Stimulated activated CD4-positive, alpha-beta T cell treated with anti-CD3 and anti-CD28 coated beads, TNF-alpha, amount 100 ng/mL, for 48 hours (primary cell): ENCODE data around the gene MED16.
A peak's percentile ranks its signal among the peaks of the same experiment; 100 is the strongest.

Source experiments
- DNase-seq, 3 donors: peaks; one replicate each; pipeline ENCODE4 v3.0.0-alpha.2; 2020; ENCODE audit warnings: low read depth in 3 of 3

The MED16 gene, protein sequence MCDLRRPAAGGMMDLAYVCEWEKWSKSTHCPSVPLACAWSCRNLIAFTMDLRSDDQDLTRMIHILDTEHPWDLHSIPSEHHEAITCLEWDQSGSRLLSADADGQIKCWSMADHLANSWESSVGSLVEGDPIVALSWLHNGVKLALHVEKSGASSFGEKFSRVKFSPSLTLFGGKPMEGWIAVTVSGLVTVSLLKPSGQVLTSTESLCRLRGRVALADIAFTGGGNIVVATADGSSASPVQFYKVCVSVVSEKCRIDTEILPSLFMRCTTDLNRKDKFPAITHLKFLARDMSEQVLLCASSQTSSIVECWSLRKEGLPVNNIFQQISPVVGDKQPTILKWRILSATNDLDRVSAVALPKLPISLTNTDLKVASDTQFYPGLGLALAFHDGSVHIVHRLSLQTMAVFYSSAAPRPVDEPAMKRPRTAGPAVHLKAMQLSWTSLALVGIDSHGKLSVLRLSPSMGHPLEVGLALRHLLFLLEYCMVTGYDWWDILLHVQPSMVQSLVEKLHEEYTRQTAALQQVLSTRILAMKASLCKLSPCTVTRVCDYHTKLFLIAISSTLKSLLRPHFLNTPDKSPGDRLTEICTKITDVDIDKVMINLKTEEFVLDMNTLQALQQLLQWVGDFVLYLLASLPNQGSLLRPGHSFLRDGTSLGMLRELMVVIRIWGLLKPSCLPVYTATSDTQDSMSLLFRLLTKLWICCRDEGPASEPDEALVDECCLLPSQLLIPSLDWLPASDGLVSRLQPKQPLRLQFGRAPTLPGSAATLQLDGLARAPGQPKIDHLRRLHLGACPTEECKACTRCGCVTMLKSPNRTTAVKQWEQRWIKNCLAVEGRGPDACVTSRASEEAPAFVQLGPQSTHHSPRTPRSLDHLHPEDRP

GRCh38 chr19:892894-893689 is at the start of gene MED16, which contains the start of gene RNU6-9:
TSS of gene MED16 (minus strand) at chr19:893187. CDS start at chr19:891131, 2,056 bp downstream.
TSS of gene RNU6-9 (plus strand) at chr19:893484.
- peak; percentile 78 to 85 (median 85) for DNase-seq

DNA sequence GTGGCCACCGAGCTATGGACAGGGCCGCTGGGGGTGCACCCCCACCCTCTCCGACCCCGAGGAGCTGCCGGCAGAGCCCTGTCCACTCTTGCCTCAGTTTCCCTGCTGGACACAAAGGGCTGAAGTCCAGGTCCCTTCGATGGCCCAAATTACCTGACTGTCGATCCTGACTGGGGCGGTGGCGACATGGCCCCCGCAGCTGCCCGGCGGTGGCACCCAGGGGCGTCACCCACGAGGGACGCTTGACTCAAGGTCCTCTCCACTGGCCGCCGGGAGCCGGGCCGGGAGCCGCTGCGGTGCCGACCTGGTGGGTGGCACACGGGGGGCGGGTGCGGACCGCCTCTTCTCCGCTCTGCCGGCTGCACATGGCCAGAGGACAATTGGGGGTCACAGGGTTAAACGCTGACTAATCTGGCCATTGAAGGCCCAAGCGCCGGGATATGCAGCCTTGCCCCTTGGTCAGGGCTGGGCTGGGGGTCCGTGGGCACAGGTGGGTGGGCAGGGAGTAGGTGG is 49.2 kb upstream of the MED16 start:
- DNase-seq, result no peak

DNA sequence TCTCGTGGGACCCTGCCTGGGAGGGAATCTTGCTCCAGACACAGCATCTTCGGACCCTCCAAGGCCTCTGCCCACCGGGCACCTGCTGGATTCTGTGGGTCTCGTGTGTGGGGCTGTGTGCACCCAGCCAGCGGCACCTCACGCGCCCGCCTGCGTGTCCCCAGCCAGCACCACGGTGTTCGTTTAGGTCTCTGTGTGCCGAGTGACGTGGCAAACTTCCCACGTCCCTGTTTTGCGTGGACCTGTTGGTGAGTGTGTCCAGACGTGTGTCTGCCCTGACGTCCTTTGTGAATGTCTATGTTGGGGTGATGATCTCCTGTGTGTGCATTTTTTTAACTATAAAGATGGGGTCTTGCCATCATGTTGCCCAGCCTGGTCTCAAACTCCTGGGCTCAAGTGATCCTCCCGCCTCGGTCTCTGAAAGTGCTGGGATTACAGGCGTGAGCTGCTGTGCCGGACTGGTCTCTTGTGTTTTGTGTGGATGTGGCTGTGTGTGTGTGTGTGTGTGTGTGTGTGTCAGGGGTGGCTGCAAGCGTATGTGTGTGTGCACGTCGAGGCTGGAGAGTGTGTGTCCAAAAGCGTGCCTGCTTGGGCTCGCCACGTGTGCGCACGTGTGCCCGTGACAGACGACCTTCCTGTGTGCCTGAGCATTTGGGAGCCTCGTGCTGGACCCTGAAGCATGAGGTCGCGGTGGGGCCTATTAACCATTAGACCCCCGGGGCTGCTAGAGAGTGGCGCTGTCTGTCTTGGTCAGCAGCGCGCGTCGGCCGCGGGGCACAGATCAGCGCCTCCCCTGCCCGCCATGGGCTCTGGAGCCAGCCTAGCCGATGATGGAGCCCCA is 48.5 kb upstream of the MED16 start:
- no peak for DNase-seq

- DNase-seq, result peak in 1 of 3 donors; percentile 47
Measured at GRCh38 chr19:940591-941291, 47.8 kb upstream of the MED16 start.

DNA sequence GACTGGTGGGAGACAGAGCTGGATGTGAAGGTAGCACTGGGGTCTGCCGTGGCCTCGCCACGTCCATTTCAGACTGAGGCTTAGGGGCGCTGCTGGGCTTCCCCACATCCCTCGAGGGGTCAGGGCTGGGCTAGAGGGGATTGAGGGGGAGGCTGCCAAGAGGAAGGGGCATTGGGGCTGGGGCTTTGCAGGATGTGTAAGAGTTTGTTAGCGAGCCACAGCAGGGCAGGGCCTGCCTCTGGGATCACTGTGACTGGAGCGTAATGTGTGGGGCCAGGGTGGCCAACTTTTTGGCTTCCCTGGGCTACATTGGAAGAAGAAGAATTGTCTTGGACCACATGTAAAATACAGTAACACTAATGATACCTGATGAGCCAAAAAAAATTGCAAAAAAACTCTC is 46.9 kb upstream of the MED16 start:
- DNase-seq, result no peak

DNA sequence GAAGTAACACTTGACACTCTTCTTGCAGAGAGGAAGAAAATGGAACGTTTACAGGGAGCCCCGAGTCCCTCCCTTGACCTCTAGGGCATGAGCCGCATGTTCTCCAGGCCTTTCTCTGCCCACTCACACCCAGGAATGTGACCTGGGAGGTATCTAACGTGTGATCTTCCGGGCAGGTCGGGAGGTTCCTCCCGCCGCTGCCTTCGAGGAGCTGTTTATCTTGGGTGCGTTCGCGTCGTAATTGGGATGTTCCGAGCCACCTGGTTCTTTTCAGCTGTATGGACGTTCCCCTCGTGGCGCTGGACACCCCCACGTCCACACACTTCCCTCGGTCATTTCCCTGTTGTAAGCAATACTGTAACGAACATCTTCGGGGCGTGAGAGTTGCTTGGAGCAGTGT is 46.5 kb upstream of the MED16 start:
- DNase-seq, result no peak

DNA sequence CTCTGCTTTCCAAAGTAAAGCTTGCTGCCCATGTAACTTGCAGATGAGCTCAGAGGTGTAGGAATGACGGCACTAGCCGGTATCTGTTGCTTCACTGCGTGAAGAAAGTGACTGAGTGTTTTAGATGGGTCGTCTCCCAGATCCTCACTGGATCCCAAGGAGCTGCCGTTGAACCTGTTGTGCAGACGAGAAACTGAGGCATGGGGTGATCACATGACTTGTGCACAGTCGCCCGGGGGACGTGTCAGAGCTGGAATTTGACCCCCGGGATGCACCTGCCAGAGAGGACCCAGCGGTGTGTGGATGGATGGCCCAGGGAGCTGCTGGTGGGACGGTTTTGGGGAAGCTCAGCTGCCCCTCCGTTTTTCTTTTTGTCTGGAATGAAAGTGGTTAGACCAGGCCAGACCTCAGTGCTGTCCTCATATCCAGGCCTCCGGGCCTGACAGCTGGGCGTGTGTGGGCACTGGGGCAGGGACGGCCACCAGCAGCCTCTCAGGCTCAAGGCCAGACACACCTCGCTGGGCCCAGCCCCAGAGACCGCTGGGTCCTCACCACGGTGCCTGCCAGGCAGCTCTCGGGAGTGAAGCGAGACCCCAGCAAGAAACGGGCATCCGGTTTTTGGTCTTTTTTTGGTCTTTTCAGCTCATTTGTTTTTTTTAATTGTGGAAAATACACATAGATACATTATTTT is 45.4 kb upstream of the MED16 start:
- DNase-seq, result no peak

DNA sequence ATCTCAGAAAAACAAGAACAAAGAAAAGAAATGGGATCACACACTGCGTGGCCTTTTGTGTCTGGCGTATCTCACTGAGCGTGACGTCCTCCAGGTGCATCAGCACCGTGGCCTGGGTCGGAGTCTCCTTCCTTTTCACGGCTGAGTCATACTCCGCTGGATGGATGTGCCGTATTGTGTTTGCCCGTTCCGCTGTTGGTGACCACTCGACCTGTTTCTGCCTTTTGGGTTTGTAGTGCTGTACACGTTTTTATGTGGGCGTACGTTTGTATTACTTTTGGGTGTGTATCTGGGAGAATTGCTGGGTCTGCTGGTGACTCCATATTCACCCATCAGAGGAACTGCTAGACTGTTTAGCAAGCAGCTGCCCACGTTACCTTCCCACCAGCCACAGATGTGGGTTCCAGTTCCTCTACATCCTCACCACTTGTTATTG is 44.3 kb upstream of the MED16 start:
- no peak for DNase-seq

GRCh38 chr19:936175-936546 is 43.2 kb upstream of the MED16 start:
- no peak for DNase-seq

DNA sequence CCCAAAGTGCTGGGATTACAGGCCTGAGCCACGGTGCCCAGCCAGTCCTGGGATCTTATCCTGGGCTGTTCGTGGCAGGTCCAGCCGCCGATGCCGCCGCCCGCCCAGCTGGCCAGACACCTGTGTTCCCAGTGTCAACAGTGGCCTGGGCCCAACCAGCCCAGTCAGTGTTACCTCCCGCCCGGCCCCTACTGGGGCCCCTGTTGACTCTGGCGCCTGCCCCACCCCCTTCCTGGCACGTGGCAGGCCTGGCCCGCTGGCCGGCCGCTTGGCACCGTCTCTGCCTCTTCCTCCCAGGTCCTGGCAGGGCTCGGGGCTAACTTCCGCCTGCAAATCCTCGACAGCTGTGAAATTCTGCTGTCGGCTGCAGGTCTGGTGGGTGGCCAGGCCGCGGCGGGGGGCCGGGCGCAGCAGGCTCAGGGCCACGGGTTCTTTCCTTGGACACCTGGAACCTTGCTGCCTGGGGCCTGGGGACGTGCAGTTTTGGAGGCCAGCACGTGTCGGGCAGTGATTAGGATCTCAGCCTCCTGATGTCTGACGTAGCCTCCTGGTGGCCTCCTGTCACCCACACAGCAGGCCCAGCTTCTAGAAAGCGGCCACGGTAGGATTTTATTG is 42.0 kb upstream of the MED16 start:
- DNase-seq, result no peak

- DNase-seq, result no peak
Measured at GRCh38 chr19:934197-934840, 41.3 kb upstream of the MED16 start.

GRCh38 chr19:933553-933882 is 40.5 kb upstream of the MED16 start:
- no peak for DNase-seq

DNA sequence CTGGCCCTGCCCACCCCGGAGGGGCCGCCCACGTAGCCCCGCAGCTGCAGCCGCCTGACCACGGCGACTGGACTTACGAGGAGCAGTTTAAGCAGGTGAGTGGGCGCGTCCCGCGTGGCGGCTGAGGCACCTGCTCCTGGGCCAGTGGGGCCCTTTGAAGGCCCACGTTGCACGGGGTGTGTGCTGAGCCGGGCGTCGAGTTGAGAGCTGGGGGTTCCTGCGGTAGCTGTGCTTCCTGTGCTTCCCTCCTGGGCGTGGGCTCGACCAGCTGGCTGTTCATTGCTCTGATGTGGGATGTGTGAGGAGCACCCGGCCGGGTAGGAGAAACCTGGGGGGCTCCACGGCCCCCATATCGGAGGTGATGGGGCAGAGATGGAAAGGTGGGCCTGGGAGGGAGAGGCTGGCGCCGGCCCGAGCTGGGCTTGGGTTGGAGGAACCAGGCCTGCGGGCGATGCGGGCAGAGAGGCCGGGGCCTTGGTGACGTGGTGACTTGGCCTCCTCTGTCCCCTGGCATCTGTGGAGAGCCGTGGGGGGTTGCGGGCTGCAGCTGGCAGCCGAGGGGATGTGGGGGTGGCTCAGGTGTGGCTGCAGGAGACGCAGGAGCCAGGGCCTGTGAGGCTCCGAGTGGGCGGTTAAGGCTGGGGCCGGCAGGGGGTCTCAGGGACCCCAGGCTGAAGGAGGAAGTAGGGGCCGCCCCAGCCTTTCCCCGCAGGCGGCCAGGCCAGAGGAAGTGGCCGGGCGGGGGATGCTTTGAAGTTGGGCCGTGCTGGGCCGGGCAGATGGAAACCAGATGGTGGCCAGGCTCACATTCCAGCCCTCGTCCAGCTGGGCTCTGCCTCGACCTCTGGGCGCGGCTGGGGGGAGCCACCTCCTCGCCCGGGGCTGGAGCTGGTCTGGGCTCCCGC is 39.9 kb upstream of the MED16 start:
- no peak for DNase-seq

- no peak for DNase-seq
Measured at GRCh38 chr19:931860-932647, 39.1 kb upstream of the MED16 start.

DNA sequence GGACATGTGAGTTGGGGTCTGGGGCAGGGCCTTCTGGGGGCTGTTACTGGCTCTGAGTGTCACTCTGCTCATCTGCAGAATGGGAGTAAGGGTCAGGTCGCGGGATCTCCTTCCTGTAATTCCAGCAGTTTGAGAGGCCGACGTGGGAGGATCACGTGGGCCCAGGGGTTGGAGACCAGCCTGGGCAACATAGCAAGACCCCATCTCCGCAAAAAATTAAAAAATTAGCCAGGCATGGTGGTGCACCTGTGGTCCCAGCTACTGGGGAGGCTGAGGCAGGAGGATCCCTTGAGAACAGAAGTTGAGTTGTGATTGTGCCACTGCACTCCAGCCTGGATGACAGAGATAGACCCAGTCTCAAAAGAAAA is 36.9 kb upstream of the MED16 start:
- no peak for DNase-seq

DNA sequence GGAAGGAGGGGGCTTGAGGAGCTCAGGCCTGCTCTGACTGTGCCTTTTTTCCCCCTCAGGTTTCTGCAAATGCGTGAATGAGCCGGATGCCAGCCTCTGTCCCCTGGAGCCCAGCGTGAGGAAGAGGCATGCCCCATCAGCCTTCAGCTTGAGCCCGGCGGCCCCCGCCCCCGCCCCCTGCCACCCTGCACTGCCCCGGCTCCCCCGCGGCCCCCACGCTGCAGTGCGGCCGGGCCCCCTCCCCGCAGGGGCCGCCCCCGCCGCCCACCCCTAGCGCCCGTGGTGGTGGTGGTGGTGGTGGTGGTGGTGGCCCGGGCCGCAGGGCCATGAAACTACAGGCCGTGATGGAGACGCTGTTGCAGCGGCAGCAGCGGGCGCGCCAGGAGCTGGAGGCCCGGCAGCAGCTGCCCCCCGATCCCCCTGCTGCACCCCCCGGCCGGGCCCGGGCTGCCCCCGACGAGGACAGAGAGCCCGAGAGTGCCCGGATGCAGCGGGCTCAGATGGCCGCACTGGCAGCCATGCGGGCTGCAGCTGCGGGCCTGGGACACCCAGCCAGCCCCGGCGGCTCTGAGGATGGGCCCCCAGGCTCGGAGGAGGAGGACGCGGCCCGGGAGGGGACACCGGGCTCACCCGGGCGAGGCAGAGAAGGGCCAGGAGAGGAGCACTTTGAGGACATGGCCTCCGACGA is 36.4 kb upstream of the MED16 start:
- no peak for DNase-seq
